ENCODE data around the gene EIF1.
"Not testable (repeated sequence)": the region's sequence is repeated elsewhere in the genome, so short reads cannot be mapped to it uniquely, and the experiment has no call there.

EIF1 gene

GRCh38 chr17:41655611-41656111 is 33.0 kb upstream of the EIF1 start:
- no peak for DNase-seq (ENCODE audit: low read depth in 1 of 2, low spot score in 1 of 2)

DNA sequence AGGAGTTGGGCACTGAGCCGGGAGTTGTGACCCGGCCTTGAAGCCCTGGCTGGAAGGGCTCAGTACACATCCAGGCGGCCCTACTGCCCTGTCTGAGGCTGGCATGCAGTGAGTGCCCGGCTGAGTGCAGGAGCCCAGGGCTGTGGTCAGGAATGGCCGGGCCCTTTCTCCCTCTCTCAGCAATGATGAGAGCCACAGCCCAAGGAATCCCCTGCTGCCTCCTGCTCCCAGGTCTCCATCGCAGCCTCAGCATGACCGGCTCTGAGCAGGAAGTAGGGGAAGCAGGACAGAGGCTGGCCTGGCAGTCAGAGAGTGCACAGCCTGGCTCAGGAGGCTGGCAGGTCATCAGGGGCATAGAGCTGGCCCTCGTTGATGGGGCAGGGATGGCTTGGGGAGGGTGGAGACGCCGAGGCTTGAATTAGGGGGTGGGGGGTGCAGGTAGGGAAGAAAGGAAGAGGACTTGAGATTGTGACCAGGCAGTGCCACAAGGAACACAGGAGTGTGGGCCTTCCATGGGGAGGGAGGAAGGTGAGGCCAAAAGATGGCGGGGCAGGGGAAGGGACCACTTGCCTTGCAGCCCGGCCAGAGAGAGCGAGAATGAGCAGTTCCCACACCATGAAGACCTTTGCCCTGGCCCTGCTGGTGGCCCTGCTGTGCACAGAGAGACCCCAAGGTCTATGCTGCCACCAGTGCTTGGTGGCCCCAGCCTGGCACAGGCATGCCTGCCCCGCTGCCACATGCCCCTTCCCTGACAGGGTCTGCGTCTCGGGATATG is 32.2 kb upstream of the EIF1 start:
- no peak for DNase-seq (ENCODE audit: low read depth in 1 of 2, low spot score in 1 of 2)

DNA sequence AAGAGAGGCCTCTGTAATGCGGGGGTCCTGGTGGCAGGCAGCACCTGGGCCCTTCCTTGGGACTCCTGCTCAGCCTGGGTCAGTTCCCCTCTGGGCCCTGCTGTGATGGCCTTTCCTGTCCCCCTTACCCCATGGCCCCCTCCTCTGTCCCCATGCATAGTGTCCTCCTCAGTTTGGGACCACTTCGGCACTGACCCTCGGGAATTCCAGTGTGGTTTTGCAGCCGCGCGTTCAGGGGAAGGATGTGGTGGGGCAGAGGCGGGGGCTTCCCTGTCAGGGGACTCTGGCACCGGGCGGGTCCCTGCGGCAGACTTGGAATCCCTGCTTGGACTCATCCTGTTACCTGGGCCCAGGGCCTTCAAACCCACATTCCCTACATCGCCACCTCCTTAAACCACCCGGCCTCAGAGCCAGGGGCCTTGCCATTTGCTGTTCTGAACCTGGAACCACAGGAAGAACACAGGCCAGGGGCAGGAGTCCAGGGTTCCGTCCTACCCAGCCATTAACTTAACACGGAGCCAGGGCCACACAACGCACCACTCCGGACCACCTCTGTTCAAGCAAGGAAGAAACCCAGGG is 31.4 kb upstream of the EIF1 start:
- no peak for DNase-seq (ENCODE audit: low read depth in 1 of 2, low spot score in 1 of 2)

GRCh38 chr17:41657936-41658335 is 30.7 kb upstream of the EIF1 start:
- no peak for DNase-seq (ENCODE audit: low read depth in 1 of 2, low spot score in 1 of 2)

GRCh38 chr17:41658846-41659245 is 29.8 kb upstream of the EIF1 start:
- no peak for DNase-seq (ENCODE audit: low read depth in 1 of 2, low spot score in 1 of 2)

- DNase-seq (ENCODE audit: low read depth in 1 of 2, low spot score in 1 of 2): no peak
These were observed 29.1 kb upstream of the EIF1 start for GRCh38 chr17:41659427-41660212.

DNA sequence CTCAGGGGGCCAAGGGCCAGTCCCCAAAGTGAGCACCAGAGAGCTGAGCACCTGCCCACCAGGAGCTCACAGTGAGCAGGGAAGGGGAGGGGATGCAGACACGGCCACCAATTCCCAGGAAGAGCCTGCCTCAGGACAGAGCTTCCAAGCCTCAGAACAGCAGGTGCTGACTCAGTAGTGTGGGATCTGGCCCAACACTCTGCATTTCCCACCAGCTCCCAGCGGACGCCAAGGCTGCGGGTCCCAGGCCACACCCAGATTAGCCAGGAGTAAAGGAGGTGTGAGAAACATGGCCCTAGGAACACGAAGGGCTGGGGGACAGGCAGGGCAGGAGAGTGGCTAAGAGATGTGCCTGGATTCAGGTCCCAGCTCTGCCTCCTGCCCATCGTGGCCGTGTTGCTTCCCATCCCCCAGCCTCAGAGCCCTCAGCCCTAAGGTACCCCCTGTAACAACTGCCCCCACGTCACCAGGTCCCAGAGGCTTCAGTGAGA is 28.4 kb upstream of the EIF1 start:
- no peak for DNase-seq (ENCODE audit: low read depth in 1 of 2, low spot score in 1 of 2)

DNA sequence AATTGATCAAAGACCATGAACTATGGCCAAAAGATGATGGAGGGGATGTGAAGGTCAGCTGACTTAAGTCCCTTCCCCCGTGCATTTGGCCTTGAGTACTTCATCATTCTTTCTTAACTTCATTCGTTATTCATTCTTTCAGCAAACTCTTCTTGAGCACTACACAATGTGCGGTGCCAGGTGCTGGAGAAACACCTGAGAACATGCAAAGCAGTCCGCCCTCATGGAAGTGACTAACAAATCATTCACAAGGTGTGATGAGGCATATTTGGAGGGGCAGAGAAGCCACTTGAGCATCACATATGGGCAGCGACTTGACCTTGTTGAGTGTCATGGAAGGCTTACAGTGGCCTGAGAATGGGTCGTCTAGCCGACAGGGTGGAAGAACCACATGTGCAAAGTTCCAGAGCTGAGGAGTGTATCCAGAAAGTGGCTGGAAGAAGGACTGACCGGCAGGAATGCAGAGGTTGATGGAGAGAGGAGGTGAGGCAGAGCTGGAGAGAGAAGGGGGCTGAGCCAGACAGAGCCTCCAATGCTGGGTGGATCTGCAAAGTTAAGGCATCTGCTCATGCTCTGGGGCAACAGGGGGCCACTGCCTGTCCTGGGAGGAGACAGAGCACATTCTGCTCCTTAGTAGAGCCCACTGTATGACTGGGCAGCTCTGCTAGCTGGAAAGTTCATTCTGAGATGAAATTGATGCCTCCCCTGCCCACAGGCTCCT is 25.1 kb upstream of the EIF1 start:
- no peak for DNase-seq (ENCODE audit: low read depth in 1 of 2, low spot score in 1 of 2)

- DNase-seq (ENCODE audit: low read depth in 1 of 2, low spot score in 1 of 2): no peak
These were observed 24.6 kb upstream of the EIF1 start for GRCh38 chr17:41664172-41664457.

DNA sequence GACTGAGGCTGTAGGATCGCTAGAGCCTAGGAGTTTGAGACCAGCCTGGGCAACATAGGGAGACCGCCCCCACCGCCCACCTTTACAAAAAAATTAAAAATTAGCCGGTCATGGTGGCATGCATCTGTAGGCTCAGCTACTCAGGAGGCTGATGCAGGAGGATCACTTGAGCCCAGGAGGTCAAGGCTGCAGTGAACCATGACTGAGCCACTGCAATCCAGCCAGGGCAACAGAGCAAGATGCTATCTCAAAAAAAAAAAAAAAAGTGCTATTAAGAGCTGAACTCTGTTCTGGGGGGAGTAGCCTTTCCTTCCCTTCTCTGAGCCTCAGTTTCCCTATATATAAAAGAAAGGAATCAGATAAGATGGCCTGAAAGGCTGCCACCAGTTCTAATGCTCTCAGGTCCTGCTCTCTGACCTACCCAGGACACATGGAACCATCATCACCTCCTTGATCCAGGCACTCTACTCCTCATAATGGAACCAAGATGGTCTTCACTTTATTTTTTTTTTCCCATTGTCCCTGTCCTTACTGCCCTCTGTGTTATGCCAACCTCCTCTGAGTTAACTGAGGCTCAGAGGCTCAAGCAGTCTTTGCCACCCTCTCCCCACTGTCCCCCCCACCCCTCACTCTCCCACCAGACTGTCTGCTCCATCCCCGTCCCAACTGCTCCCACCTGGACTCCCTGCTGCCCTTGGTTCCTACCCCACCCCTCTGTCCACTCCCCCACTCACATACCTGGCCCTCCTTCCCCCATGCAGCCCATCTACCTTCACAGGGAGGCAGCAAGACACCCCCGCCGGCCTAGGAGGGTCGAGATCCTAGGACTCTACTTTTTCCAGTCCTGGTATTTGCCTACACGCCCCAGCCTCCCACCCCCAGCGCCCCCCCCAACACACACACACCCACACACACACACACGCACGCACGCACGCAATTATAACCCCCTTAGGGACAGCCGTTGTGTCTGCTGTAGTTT is 23.8 kb upstream of the EIF1 start:
- no peak for DNase-seq (ENCODE audit: low read depth in 1 of 2, low spot score in 1 of 2)

DNA sequence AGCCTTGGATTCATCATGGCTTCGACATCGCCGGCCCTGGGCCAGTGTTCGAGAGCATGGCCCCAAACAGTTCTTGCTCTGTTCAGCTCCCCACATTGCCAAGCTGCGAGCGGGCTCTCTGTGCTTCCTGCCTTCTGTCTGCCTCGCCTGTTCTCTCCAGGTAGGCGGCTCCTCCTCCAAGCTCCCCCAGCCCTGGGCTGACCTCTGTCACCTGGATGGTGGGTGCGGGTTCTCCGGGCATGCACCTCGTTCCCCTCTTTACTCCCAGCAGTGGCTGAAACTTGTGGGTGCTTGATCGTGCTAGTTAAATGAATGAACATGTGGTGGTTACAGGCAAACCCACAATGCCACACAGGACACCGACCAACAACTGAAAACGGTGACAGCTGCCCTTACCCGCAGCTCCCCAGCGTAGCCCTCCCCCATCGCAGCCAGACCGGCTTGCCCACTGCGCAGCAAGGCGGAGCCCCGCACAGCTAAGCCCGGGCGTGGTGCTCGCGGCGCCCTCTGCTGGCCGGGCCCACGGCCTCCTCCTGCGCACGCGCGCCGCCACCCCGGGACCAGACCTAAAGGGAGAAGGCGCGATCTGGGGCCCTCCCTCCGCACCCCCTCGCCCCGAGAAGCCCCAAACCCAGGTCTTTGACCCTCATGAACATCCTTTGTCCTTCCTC is 23.0 kb upstream of the EIF1 start:
- DNase-seq (ENCODE audit: low read depth in 1 of 2, low spot score in 1 of 2): peak; percentile 82 to 87

GRCh38 chr17:41666237-41666641 is 22.4 kb upstream of the EIF1 start:
- DNase-seq (ENCODE audit: low read depth in 1 of 2, low spot score in 1 of 2): peak in 1 of 2 donors; percentile 64

GRCh38 chr17:41666708-41667279 is 21.9 kb upstream of the EIF1 start:
- peak; percentile 85 to 86 for DNase-seq (ENCODE audit: low read depth in 1 of 2, low spot score in 1 of 2)

GRCh38 chr17:41667280-41668041 is 21.2 kb upstream of the EIF1 start:
- DNase-seq (ENCODE audit: low read depth in 1 of 2, low spot score in 1 of 2): no peak

GRCh38 chr17:41672153-41672552 is 16.5 kb upstream of the EIF1 start:
- no peak for DNase-seq (ENCODE audit: low read depth in 1 of 2, low spot score in 1 of 2)

- DNase-seq (ENCODE audit: low read depth in 1 of 2, low spot score in 1 of 2): not testable (repeated sequence)
These were observed 13.3 kb upstream of the EIF1 start for GRCh38 chr17:41675157-41676057.

DNA sequence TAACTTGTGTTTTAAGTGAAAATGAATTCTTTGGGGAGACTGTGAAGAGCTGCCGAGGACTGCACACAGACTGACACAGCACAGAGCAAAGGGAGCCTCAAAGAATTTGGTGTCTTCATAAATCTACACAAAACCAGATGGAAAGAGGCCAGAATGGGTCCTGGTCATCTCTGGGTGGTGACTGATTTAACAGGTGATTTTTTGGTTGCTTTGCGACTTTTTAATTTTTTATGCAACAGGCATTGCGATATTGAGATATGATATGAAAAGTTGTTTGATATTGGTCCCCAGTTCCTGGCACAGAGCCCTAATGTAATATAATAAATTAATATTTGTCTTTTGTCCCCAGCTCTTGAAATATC is 12.6 kb upstream of the EIF1 start:
- no peak for DNase-seq (ENCODE audit: low read depth in 1 of 2, low spot score in 1 of 2)

All from activated CD4-positive, alpha-beta T cell treated with anti-CD3 and anti-CD28 coated beads, Interleukin-2, amount 50 U/mL, for 24 hours (primary cell).